H9 (cell line): ENCODE measurements around the gene SLC35F3. TPM values are rescaled to one million over a fixed set of nuclear protein-coding genes. Genes with fewer than 3 reads are reported as not detected.

ENCODE experiments used
- DNase-seq: peaks from one replicate; pipeline ENCODE4 v3.0.0-alpha.2; 2017
- H2AFZ ChIP-seq: one replicate; pipeline ENCODE4 v1.6.1; 2013; ENCODE audit warnings: mild to moderate bottlenecking, low read length, control low read depth, moderate library complexity
- H2AK5ac ChIP-seq: 2 replicates; pipeline ENCODE4 v1.6.1; 2013; ENCODE audit warnings: low read length, control low read depth, mixed read lengths; ENCODE audit not compliant: insufficient read length
- H2BK120ac ChIP-seq: one replicate; pipeline ENCODE4 v1.6.1; 2013; ENCODE audit warnings: low read depth, mild to moderate bottlenecking, low read length, control low read depth, inconsistent platforms; ENCODE audit not compliant: poor library complexity, severe bottlenecking
- H2BK12ac ChIP-seq: 2 replicates; pipeline ENCODE4 v1.6.1; 2013; ENCODE audit warnings: low read length, control low read depth, mixed read lengths, low read depth; ENCODE audit not compliant: insufficient read length
- H2BK15ac ChIP-seq: 2 replicates; pipeline ENCODE4 v1.6.1; 2013; ENCODE audit warnings: low read depth, low read length, control low read depth
- H2BK20ac ChIP-seq: one replicate; pipeline ENCODE4 v1.6.1; 2013; ENCODE audit warnings: low read depth, mild to moderate bottlenecking, low read length, control low read depth, inconsistent platforms; ENCODE audit not compliant: poor library complexity, severe bottlenecking
- H2BK5ac ChIP-seq: 2 replicates; pipeline ENCODE4 v1.6.1; 2013; ENCODE audit warnings: low read length, control low read depth, mixed read lengths; ENCODE audit not compliant: insufficient read length
- H3K14ac ChIP-seq: 2 replicates; pipeline ENCODE4 v1.6.1; 2013; ENCODE audit warnings: low read length, control low read depth; ENCODE audit not compliant: insufficient read depth
- H3K18ac ChIP-seq: 2 replicates; pipeline ENCODE4 v1.6.1; 2013; ENCODE audit warnings: low read depth, mild to moderate bottlenecking, mixed read lengths, low read length, control low read depth; ENCODE audit not compliant: insufficient read length
- H3K23ac ChIP-seq: 2 replicates; pipeline ENCODE4 v1.6.1; 2013; ENCODE audit warnings: low read length, control low read depth, mixed read lengths, low read depth; ENCODE audit not compliant: insufficient read length
- H3K23me2 ChIP-seq: 2 replicates; pipeline ENCODE4 v1.6.1; 2013; ENCODE audit warnings: low read depth, mild to moderate bottlenecking, mixed read lengths, low read length, control low read depth; ENCODE audit not compliant: insufficient read length, poor library complexity, severe bottlenecking
- H3K27ac ChIP-seq: 2 replicates; pipeline ENCODE4 v1.5.1; 2013; ENCODE audit warnings: low read length, control low read depth, mixed read lengths, low read depth; ENCODE audit not compliant: insufficient read length
- H3K27me3 ChIP-seq: 2 replicates; pipeline ENCODE4 v1.6.1; 2013; ENCODE audit warnings: low read length, control low read depth, inconsistent platforms; ENCODE audit not compliant: insufficient read depth
- H3K4ac ChIP-seq: 2 replicates; pipeline ENCODE4 v1.6.1; 2013; ENCODE audit warnings: low read depth, mild to moderate bottlenecking, control low read depth, inconsistent platforms, low read length, moderate library complexity
- H3K4me1 ChIP-seq: 2 replicates; pipeline ENCODE4 v1.6.1; 2013; ENCODE audit warnings: low read length, control low read depth, inconsistent platforms; ENCODE audit not compliant: insufficient read depth
- H3K4me2 ChIP-seq: 2 replicates; pipeline ENCODE4 v1.6.1; 2013; ENCODE audit warnings: low read length, control low read depth, mixed read lengths; ENCODE audit not compliant: insufficient read length, insufficient read depth
- H3K56ac ChIP-seq: 2 replicates; pipeline ENCODE4 v1.6.1; 2013; ENCODE audit warnings: low read depth, mild to moderate bottlenecking, mixed read lengths, low read length, control low read depth; ENCODE audit not compliant: insufficient read length
- H3K79me1 ChIP-seq: 2 replicates; pipeline ENCODE4 v1.6.1; 2013; ENCODE audit warnings: low read depth, mild to moderate bottlenecking, moderate library complexity, low read length, control low read depth, inconsistent platforms; ENCODE audit not compliant: insufficient read depth, poor library complexity, severe bottlenecking
- H3K79me2 ChIP-seq: 2 replicates; pipeline ENCODE4 v1.6.1; 2013; ENCODE audit warnings: low read length, control low read depth, inconsistent platforms; ENCODE audit not compliant: insufficient read depth
- H3K9ac ChIP-seq: 2 replicates; pipeline ENCODE4 v1.6.1; 2013; ENCODE audit warnings: low read length, control low read depth, mixed read lengths; ENCODE audit not compliant: insufficient read length; ENCODE audit errors: extremely low read depth
- H3K9me3 ChIP-seq: one replicate; pipeline ENCODE4 v1.6.1; 2013; ENCODE audit warnings: low read depth, low read length, inconsistent platforms; ENCODE audit not compliant: control insufficient read depth
- H3T11ph ChIP-seq: one replicate; pipeline ENCODE4 v1.6.1; 2013; ENCODE audit warnings: mild to moderate bottlenecking, low read length, control low read depth, inconsistent platforms
- H4K20me1 ChIP-seq: one replicate; pipeline ENCODE4 v1.6.1; 2013; ENCODE audit not compliant: control insufficient read depth, insufficient read length, insufficient read depth
- H4K5ac ChIP-seq: 2 replicates; pipeline ENCODE4 v1.6.1; 2013; ENCODE audit warnings: low read depth, mild to moderate bottlenecking, mixed read lengths, low read length, control low read depth; ENCODE audit not compliant: insufficient read length
- H4K8ac ChIP-seq: replicated peaks from 2 replicates; pipeline ENCODE4 v1.6.1; 2013; ENCODE audit warnings: low read length, control low read depth, mixed read lengths, low read depth; ENCODE audit not compliant: insufficient read length
- H4K91ac ChIP-seq: 2 replicates; pipeline ENCODE4 v1.6.1; 2013; ENCODE audit warnings: low read depth, mild to moderate bottlenecking, moderate library complexity, mixed read lengths, low read length, control low read depth; ENCODE audit not compliant: insufficient read length
- H3K27ac Mint-ChIP-seq, 3 experiments: 2 replicates in 2 of 3; 3 replicates in 1 of 3; pipeline ENCODE4 v1.8.0; 2020 to 2021; ENCODE audit warnings: mixed read lengths in 3 of 3, mild to moderate bottlenecking in 1 of 3, moderate library complexity in 1 of 3
- H3K27me3 Mint-ChIP-seq: 2 replicates; pipeline ENCODE4 v1.8.0; 2021; ENCODE audit warnings: low read depth, mild to moderate bottlenecking, moderate library complexity, mixed read lengths
- H3K36me3 Mint-ChIP-seq, 3 experiments: 2 replicates in 2 of 3; 3 replicates in 1 of 3; pipeline ENCODE4 v1.8.0; 2020 to 2021; ENCODE audit warnings: low read depth in 3 of 3, mixed read lengths in 3 of 3; ENCODE audit not compliant: insufficient read depth in 1 of 3
- H3K4me1 Mint-ChIP-seq, 2 experiments: 2 replicates each; pipeline ENCODE4 v1.8.0; 2020; ENCODE audit warnings: mixed read lengths in 2 of 2
- H3K4me3 Mint-ChIP-seq, 2 experiments: 2 replicates in 1 of 2; 3 replicates in 1 of 2; pipeline ENCODE4 v1.8.0; 2020 to 2021; ENCODE audit warnings: mild to moderate bottlenecking in 2 of 2, mixed read lengths in 2 of 2, moderate library complexity in 1 of 2
- H3K9me3 Mint-ChIP-seq, 2 experiments: 2 replicates in 1 of 2; 3 replicates in 1 of 2; pipeline ENCODE4 v1.8.0; 2020; ENCODE audit warnings: mild to moderate bottlenecking in 2 of 2, mixed read lengths in 2 of 2, moderate library complexity in 1 of 2
- CTCF ChIP-seq: fragments of 200-600 bp; sonication (generic); conservative IDR thresholded peaks from 3 replicates; pipeline ENCODE4 v1.8.0; 2021; ENCODE audit warnings: antibody characterized with exemption, mild to moderate bottlenecking
- total RNA-seq: library from RNA; stranded (reverse); gene quantifications from 2 replicates; pipeline ENCODE4 v1.2.1, GENCODE V29; 2021

The SLC35F3 gene
- total RNA-seq, 1 experiment from 2014 or later: 0.81 TPM

- Mint-ChIP-seq H3K27ac (no peak overlapping the region), H3K36me3 (peaks cover 0 to 3% (median 0%) of the 10 kb centered on the region in 3 experiments; a peak in 2 of 7 replicates), H3K27me3 (peaks cover 15% of the 10 kb centered on the region), H3K9me3 (peaks cover 0 to 3% of the 10 kb centered on the region in 2 experiments; a peak in 1 of 5 replicates), H3K4me1 (peaks cover 26 to 39% of the 10 kb centered on the region in 2 experiments), H3K4me3 (no peak overlapping the region)
- H3K56ac ChIP-seq: no peak overlapping the region
- no peak overlapping the region for H3K18ac ChIP-seq
- H3K4me2 ChIP-seq: no peak overlapping the region
- H3K9ac ChIP-seq: no peak overlapping the region
- no peaks in the 10 kb centered on the region for H3K79me1 ChIP-seq
- H2BK15ac ChIP-seq: no peak overlapping the region
- no peak overlapping the region for H3K14ac ChIP-seq
- no peak overlapping the region for H4K8ac ChIP-seq
- peaks cover 4% of the 10 kb centered on the region; the same call in 1 of the 2 replicates for H3K4me1 ChIP-seq
- H3K23me2 ChIP-seq: no peaks in the 10 kb centered on the region
- H4K20me1 ChIP-seq: no peaks in the 10 kb centered on the region
- H4K5ac ChIP-seq: no peak overlapping the region
- H3K4ac ChIP-seq: no peak overlapping the region
- no peak overlapping the region for H2BK20ac ChIP-seq
- TF ChIP-seq CTCF: no peak
- no peak overlapping the region for H4K91ac ChIP-seq
- no peak overlapping the region for H3K23ac ChIP-seq
- H2BK5ac ChIP-seq: no peak overlapping the region
- no peak overlapping the region for H2AFZ ChIP-seq
- H3K27me3 ChIP-seq: no peaks in the 10 kb centered on the region; the same call in 1 of the 2 replicates
- H2BK120ac ChIP-seq: no peak overlapping the region
- H3K79me2 ChIP-seq: no peaks in the 10 kb centered on the region
- H2BK12ac ChIP-seq: no peak overlapping the region
- no peak overlapping the region for H2AK5ac ChIP-seq
- no peak overlapping the region for H3T11ph ChIP-seq
- no peaks in the 10 kb centered on the region for H3K9me3 ChIP-seq
- no peak for DNase-seq
- no peak overlapping the region for H3K27ac ChIP-seq
These were observed 100.1 kb downstream of the SLC35F3 start for GRCh38 chr1:234004591-234004990.
